ENCODE measurements around the gene RAPGEF4.

RAPGEF4 gene

GRCh38 chr2:172864182-172864581, 128.5 kb downstream of the RAPGEF4 start:
- no peak for DNase-seq

DNA sequence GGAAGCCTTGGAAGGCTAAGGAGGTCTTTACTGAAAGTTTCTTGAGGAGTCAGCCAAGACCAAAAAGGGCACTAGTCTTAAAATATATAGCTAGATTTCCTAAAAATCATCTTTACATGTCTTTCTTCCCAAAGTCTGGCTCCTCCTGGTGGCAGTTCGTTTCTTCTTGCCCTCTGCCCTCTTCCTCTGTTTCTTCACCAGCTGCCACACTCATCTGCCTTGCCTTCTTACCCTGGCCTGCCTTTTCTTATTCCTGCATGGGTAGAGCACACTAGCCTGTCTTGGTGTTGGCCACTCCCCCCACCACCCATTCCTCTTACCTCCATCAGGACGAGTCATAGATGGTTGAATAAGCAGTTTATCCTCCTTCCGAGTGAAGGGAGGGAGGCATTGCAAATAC, 129.8 kb downstream of the RAPGEF4 start:
- DNase-seq = no peak

DNA sequence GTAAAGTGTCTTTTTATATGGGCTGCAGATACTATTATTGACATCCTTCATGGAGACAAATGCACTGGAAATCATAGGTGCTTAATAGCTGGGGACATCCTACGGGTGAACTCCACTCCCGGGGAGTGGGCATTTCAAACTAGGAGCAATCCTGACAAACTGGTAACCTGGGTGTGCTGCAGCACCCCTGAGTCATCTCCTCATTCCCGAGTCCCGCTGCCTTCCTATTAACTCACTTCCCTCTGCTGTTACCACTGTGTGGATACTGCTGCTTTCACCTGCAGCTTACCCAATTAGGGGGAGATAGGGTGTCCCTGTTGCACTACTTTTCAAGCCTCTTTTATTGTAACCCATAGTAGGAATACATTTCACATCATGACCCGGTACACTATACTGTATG, 134.2 kb downstream of the RAPGEF4 start:
- DNase-seq = no peak

DNA sequence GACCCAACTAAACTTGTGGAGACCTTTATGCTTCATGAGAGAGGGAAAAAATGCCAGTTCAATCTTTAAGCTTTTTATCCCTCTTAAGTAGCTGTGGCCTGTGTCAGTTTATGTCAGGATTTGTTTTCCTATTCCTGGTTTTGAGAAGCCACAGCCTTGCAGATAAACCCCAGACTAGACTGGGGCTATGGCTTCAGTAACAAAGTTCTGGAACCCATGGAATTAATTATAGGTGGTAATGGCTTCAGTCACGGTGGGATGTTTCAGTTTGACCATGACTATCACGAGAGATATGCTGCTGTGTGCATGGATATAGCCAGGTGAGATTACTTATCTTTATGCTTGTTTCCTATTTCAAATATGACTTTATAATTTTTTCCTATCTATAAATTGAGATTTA, 134.8 kb downstream of the RAPGEF4 start:
- no peak for DNase-seq

- DNase-seq = no peak
Observed at GRCh38 chr2:172877826-172878225, 142.2 kb downstream of the RAPGEF4 start.

GRCh38 chr2:172878260-172878659, 142.6 kb downstream of the RAPGEF4 start:
- DNase-seq = no peak

- no peak for DNase-seq
Observed at GRCh38 chr2:172884336-172884735, 148.7 kb downstream of the RAPGEF4 start.

GRCh38 chr2:172885996-172886395, 150.4 kb downstream of the RAPGEF4 start:
- DNase-seq = no peak

GRCh38 chr2:172887280-172887679, 151.6 kb downstream of the RAPGEF4 start:
- DNase-seq = peak; percentile 17

DNA sequence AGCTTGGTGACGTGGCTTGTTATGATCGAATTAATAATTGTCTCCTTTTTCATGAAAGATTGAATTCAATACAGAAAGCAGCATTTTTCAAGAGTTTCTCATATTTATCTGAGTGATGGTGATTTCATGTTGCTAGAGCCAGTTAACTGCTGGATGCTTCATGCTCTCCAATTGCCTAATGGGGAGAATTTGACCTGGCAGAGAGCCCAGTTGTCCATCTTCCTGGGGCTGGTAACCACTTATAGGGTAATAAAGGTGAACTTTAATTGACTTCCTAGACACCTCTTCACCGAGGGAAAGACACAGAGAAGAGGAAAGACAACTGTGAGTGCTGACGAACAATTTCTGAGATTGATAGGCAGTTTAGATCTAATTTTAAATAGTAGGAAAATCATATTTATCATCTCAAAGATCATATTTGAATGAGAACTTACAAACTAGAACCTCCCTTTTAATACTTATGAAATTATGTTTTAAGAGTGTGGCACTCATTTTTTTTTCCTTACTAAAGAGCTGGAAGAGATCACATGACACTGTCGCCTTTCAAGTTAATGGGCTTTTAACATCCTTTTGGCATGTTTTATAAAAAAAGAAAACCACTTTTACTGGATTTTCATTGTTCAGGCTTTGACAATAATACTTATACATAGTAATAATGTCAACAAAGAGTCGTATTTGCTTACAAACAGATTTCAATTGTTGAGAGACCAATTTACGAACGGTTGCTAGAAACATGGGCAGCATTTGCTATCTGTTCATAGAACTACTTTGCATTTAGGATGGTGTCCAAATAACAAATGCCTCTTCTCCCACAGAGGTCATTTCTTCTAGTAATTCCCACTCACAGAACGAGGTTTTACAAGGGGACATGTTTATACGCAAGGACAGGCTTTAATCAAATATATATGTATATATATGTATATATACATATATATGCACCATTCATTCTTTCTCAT, 153.3 kb downstream of the RAPGEF4 start:
- DNase-seq = peak; percentile 99

DNA sequence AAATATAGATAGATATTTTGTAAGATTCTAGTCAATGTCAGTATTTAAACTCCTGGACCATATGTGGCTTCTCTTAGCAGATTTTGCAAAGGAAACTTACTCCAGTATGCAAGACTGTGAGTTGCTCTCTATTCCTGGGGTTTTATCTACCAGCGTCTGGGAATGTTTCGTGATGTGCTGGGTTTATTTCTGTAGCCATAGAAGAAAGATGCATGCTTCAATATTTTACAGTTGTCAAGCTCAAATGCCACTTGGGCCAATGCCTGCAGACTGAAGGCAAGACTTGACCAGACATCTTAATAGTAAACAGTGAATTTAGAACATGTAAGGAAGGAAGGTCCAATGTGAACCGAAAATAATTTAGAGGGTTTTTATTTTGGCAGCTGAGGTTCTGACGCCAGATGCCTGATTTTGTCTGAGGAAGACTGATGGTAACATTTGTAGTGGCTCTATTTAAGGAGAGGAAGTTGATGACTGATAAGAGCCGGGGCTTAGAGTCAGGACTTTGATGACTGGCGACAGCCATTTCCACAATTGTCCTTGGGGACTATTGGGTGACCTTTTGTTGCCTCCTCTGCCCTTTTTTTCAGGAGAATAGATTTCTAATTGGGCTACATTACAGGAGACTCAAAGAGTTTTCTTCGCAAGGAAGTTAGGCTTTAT, 154.3 kb downstream of the RAPGEF4 start:
- peak; percentile 77 for DNase-seq

DNA sequence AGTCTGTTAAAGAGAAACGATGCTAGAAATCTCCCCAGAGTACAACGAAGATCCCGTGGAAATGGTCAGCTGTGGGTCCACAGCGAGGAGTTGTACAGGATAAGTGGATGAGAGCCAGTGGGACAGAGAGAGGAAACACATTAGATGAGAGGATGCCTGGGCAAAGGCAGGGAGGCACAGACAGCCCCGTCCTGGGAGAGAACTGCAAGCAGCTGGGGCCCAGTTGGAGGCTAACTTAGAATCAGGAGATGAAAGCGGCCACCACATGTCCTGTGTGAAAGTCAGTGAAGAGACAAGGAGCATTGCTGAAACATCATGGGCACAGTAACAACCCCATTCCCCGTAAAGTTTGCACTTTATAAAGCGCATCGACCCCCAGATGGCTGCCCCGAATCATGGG, 157.5 kb downstream of the RAPGEF4 start:
- no peak for DNase-seq

- DNase-seq = no peak
Observed at GRCh38 chr2:172893671-172894070, 158.0 kb downstream of the RAPGEF4 start.

DNA sequence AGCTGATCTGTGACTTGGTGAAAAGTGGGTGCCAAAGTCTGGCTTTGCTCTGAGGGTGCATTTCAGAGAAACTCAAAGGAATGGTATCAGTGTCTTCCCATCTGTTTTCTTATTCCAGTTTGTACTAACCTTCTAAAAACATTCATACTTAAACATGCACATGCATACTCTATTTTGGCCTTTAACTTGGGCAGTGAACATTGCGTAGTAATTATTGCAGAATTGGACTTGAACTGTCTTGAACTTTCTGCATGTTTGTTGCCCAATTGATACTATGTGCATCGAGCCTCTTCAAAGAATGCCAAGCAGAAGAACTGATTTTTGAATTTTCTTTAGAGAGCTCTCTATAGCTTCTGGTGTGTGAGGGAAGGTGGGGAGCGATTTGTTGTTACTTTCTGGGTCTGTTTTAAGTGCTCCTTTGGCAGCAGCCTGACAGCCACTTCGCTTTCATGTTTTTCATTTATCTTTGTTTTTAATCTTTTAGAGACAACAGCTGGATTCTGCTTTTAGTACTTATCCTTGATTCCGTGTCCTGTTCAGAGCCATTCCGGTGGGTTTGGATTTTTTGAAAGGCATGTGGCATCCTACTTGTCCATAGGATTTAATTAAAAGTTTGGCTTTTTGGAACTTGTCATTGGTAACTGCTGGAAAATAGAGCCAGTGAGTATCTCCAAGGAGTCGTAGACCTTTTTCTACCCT, 159.2 kb downstream of the RAPGEF4 start:
- no peak for DNase-seq

- DNase-seq = no peak
Observed at GRCh38 chr2:172896661-172897081, 161.0 kb downstream of the RAPGEF4 start.

GRCh38 chr2:172900871-172901270, 165.2 kb downstream of the RAPGEF4 start:
- DNase-seq = no peak

GRCh38 chr2:172901913-172902312, 166.3 kb downstream of the RAPGEF4 start:
- no peak for DNase-seq

GRCh38 chr2:172904236-172904635, 168.6 kb downstream of the RAPGEF4 start:
- peak; percentile 19 for DNase-seq

GRCh38 chr2:172905937-172906811, 170.5 kb downstream of the RAPGEF4 start:
- DNase-seq = no peak

DNA sequence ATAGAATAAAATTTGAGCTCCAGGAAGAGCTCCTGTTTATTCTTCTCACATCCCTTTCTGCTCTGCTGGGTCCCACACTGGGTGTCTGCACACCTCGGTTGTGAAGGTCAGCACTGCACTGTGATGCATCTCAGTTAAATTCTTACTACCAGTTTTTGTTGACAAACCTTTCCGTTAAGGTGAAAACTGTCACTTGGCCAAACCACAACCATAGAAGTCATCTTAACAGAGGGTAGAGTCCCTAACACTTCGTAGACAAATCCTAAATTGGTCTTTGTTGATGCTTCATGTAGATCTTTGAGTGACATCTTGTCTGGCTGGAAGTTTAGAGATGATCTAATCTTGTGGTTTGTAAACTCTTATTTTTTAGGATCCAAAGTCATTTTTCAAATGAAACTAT, 172.6 kb downstream of the RAPGEF4 start:
- peak; percentile 47 for DNase-seq

DNA sequence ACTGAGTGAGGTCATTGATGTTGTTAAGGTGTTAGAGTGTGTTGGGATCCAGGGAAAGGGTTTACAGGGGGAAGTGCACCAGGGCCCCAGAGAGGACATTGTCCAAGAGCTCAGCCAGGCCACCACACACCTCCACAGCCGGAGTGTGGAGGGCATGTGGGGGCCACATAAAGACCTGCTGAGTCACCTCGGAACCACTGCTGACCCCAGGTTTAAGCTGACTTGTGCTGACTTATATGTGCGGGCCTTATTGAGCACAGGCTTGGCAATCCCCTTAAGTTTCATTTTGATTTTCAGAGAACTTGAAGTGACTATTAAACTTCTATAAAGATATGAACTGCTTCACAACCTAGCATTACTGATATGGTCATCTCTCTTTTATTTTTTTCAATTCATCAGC, 173.8 kb downstream of the RAPGEF4 start:
- no peak for DNase-seq

DNA sequence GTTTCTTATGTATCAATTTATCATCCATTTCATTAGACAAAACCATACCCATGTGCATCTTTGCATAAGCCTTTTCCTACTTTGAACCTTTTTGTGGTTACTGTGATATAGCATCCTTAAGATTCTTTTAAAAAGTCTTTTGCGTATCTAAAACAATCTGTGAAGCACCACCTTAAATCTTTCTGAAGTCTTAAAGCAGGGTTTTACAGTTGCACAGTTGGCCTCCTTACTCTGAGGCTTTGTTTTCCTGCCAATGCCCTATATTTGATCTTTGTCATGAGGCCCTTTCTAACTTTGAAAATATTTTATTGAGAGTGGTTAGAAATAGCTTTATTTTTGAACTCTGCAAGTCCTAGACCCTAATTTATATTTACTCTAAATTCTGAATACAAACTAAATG, 176.6 kb downstream of the RAPGEF4 start:
- no peak for DNase-seq

Measured in DMS79 treated with DMSO at 0.1 percent for 48 hours (cell line).